Lower leg skin (tissue), 3 donors: Measurements from ENCODE around the gene RAB11FIP5.

Experiments
- POLR2A ChIP-seq, 2 donors: fragments of 450-650 bp; IDR thresholded peaks; one replicate each; pipeline ENCODE4 v1.6.1; 2016 to 2017; ENCODE audit warnings: antibody characterized with exemption in 2 of 2, mild to moderate bottlenecking in 1 of 2, moderate library complexity in 1 of 2
- TF ChIP-seq, protein P1 (sequence below), 3 donors: fragments of 450-650 bp; IDR thresholded peaks; one replicate each; pipeline ENCODE4 v1.5.1; 2016; ENCODE audit warnings: antibody characterized with exemption in 3 of 3, mild to moderate bottlenecking in 3 of 3, moderate library complexity in 2 of 3

DNA sequence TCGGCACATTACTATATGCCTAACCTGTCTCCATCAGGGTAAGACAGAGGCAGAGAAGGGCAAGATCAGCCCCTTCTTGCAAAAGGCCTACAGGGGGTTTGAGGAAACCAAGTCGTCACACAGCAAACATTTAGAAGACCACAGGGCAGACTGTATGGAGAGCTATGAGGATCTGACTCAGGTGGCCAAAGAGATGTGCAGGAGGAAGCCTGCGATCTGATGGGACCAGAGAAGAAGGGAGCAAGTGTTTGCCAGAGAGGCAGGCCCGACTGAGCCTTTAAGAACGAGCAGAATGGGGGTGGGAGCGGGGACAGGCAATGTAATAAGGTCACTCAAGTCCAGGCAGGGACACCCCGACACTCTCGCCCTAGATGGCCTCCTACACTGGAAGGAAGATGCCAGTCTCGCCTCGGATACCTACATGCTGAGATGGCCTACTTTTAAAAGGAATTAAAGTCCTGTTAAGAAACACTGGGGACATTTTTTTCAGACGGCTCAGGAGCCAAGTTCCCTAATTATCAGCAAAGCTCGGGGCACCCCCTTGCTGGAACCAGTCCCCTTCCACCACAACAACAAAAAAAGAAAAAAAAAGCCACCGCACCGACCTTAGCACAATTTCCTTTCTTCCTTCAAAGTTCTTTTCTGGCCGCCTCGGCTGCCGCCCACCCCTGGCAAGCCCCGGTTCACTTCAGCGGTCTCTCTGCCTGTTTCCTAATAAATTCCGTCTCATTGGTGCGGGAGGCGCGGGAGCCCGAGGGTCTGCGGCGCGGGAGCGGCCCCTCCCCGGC, 42.7 kb downstream of the RAB11FIP5 start:
- TF ChIP-seq POLR2A (IDR thresholded peaks at IDR 0.05) = no peak
- TF ChIP-seq, protein P1, sequence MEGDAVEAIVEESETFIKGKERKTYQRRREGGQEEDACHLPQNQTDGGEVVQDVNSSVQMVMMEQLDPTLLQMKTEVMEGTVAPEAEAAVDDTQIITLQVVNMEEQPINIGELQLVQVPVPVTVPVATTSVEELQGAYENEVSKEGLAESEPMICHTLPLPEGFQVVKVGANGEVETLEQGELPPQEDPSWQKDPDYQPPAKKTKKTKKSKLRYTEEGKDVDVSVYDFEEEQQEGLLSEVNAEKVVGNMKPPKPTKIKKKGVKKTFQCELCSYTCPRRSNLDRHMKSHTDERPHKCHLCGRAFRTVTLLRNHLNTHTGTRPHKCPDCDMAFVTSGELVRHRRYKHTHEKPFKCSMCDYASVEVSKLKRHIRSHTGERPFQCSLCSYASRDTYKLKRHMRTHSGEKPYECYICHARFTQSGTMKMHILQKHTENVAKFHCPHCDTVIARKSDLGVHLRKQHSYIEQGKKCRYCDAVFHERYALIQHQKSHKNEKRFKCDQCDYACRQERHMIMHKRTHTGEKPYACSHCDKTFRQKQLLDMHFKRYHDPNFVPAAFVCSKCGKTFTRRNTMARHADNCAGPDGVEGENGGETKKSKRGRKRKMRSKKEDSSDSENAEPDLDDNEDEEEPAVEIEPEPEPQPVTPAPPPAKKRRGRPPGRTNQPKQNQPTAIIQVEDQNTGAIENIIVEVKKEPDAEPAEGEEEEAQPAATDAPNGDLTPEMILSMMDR (IDR thresholded peaks at IDR 0.05) = no peak
